Right lobe of liver (tissue), 4 donors: ENCODE measurements around the gene C4orf50.

ENCODE experiments used
- CTCF ChIP-seq, 4 donors: fragments of 200-600 bp in 3 of 4; fragments of 450-650 bp in 1 of 4; IDR thresholded peaks; one replicate each; pipeline versions ENCODE4 v1.5.1 to v1.8.0; 2016 to 2022; ENCODE audit warnings: antibody characterized with exemption in 4 of 4, mild to moderate bottlenecking in 2 of 4
- POLR2A ChIP-seq: fragments of 450-650 bp; IDR thresholded peaks from one replicate; pipeline ENCODE4 v1.6.1; 2017; ENCODE audit warnings: antibody characterized with exemption, mild to moderate bottlenecking
- donor health status: DM: no; HTN: no; CAD: no.
- donor health status: DM: no; HTN: no; CAD: no.
- donor health status: DM: no; HTN: yes; CAD: no.

- TF ChIP-seq CTCF (IDR thresholded peaks at IDR 0.05) (no peak), POLR2A (no peak)
These were observed 3.8 kb upstream of the C4orf50 start for GRCh38 chr4:6021831-6022606.
